Tibial artery (tissue), 4 donors: ENCODE measurements around the gene MATN4.

Experiments used
- DNase-seq, 2 donors: peaks; one replicate each; pipeline ENCODE4 v3.0.0-alpha.2; 2019
- H3K27ac ChIP-seq, 2 donors: fragments of 200-600 bp; sonication (generic) in 1 of 2; 1 replicate in 1 of 2; 2 replicates in 1 of 2; pipeline ENCODE4 v1.5.1; 2018 to 2019; ENCODE audit warnings: mild to moderate bottlenecking in 1 of 2
- H3K27me3 ChIP-seq, 2 donors: fragments of 200-600 bp; sonication (generic) in 1 of 2; one replicate each; pipeline versions ENCODE4 v1.5.1 to v1.6.0; 2016 to 2019
- H3K36me3 ChIP-seq, 3 donors: fragments of 200-600 bp; sonication (generic) in 2 of 3; one replicate each; pipeline ENCODE4 v1.5.1; 2016 to 2019; ENCODE audit warnings: mild to moderate bottlenecking in 2 of 3
- H3K4me1 ChIP-seq, 4 donors: fragments of 200-600 bp; sonication (generic) in 2 of 4; 1 replicate in 3 of 4; 2 replicates in 1 of 4; pipeline ENCODE4 v1.5.1; 2016 to 2019
- H3K4me3 ChIP-seq, 2 donors: fragments of 200-600 bp; sonication (generic) in 1 of 2; 1 replicate in 1 of 2; 2 replicates in 1 of 2; pipeline ENCODE4 v1.5.1; 2018 to 2019; ENCODE audit warnings: mild to moderate bottlenecking in 2 of 2
- H3K9me3 ChIP-seq, 3 donors: fragments of 200-600 bp; sonication (generic) in 1 of 3; one replicate each; pipeline ENCODE4 v1.5.1; 2016 to 2019
- CTCF ChIP-seq, 2 experiments: fragments of 200-600 bp in 1 of 2; fragments of 450-650 bp in 1 of 2; IDR thresholded peaks; one replicate each; pipeline ENCODE4 v1.5.1; 2017 to 2019; ENCODE audit warnings: antibody characterized with exemption in 2 of 2, mild to moderate bottlenecking in 1 of 2, moderate library complexity in 1 of 2
- intact Hi-C: fragments of 100-400 bp; cut with DNase I; formaldehyde crosslinking; loops from one replicate; pipeline ENCODE4 v1.15.0; 2023; ENCODE audit warnings: low total_unique reads

Gene MATN4

GRCh38 chr20:45303586-45304463, 4.3 kb downstream of the MATN4 start:
- H3K4me3 ChIP-seq = no peak overlapping the region

GRCh38 chr20:45301824-45302271, 6.3 kb downstream of the MATN4 start:
- Histone ChIP-seq H3K36me3 (no peaks in the 10 kb centered on the region), H3K4me1 (peaks cover 0 to 7% (median 4%) of the 10 kb centered on the region in 4 donors), H3K9me3 (no peaks in the 10 kb centered on the region), H3K27me3 (peaks cover 0 to 59% of the 10 kb centered on the region in 2 donors), H3K27ac (no peak overlapping the region), H3K4me3 (no peak overlapping the region)
- DNase-seq = no peak
- no peak for TF ChIP-seq CTCF (IDR thresholded peaks at IDR 0.05)
- intact Hi-C loops = no loop called here

More at GRCh38 chr20:45303586-45304463, 4.3 kb downstream of the MATN4 start:
- intact Hi-C loops = no loop called here
- H3K9me3 ChIP-seq = no peaks in the 10 kb centered on the region
- peak in 1 of 2 donors; percentile 41 for DNase-seq
- H3K4me1 ChIP-seq = peaks cover 0 to 11% (median 4%) of the 10 kb centered on the region in 4 donors
- H3K27ac ChIP-seq = no peak overlapping the region
- TF ChIP-seq CTCF (IDR thresholded peaks at IDR 0.05) = no peak
- H3K27me3 ChIP-seq = peaks cover 0 to 62% of the 10 kb centered on the region in 2 donors
- H3K36me3 ChIP-seq = no peaks in the 10 kb centered on the region

- no peak for DNase-seq
- Histone ChIP-seq H3K27ac (no peak overlapping the region), H3K4me3 (no peak overlapping the region), H3K9me3 (no peaks in the 10 kb centered on the region), H3K36me3 (no peaks in the 10 kb centered on the region), H3K27me3 (peaks cover 0 to 57% of the 10 kb centered on the region in 2 donors), H3K4me1 (no peaks in the 10 kb centered on the region)
- TF ChIP-seq CTCF (IDR thresholded peaks at IDR 0.05) = no peak
- intact Hi-C loops = no loop called here
These were observed 7.1 kb downstream of the MATN4 start for GRCh38 chr20:45300961-45301360.

GRCh38 chr20:45299786-45300185, 8.3 kb downstream of the MATN4 start:
- Histone ChIP-seq H3K9me3 (no peaks in the 10 kb centered on the region), H3K27me3 (peaks cover 0 to 48% of the 10 kb centered on the region in 2 donors), H3K4me3 (no peak overlapping the region), H3K36me3 (no peaks in the 10 kb centered on the region), H3K27ac (no peak overlapping the region), H3K4me1 (no peaks in the 10 kb centered on the region)
- DNase-seq = no peak
- intact Hi-C loops = loop anchor here (10.0 kb wide), 1 partner anchor 255 kb away; no protein-coding TSS in a partner anchor
- TF ChIP-seq CTCF (IDR thresholded peaks at IDR 0.05) = no peak

GRCh38 chr20:45297786-45298497, 10.2 kb downstream of the MATN4 start:
- DNase-seq = no peak
- no peaks in the 10 kb centered on the region for H3K36me3 ChIP-seq
- peaks cover 0 to 14% (median 10%) of the 10 kb centered on the region in 4 donors for H3K4me1 ChIP-seq
- intact Hi-C loops = loop anchor here (10.0 kb wide), 1 partner anchor 253 kb away; no protein-coding TSS in a partner anchor
- no peak overlapping the region for H3K4me3 ChIP-seq
- no peak for TF ChIP-seq CTCF (IDR thresholded peaks at IDR 0.05)
- H3K9me3 ChIP-seq = no peaks in the 10 kb centered on the region
- H3K27ac ChIP-seq = no peak overlapping the region
- H3K27me3 ChIP-seq = peaks cover 0 to 40% of the 10 kb centered on the region in 2 donors
